ENCODE measurements around the gene ST7.

GRCh38 chr7:117190746-117191435 lies 237.6 kb downstream of the ST7 start:
- TF ChIP-seq CTCF (IDR thresholded peaks at IDR 0.05; ENCODE audit: poor library complexity, severe bottlenecking) (no peak), TAF1 (IDR thresholded peaks at IDR 0.05; ENCODE audit: low read depth) (no peak), POLR2AphosphoS5 (IDR thresholded peaks at IDR 0.05) (no peak), REST (IDR thresholded peaks at IDR 0.05; ENCODE audit: borderline replicate concordance) (no peak), RAD21 (conservative IDR thresholded peaks at IDR 0.05) (no peak)
